ENCODE results near the gene TNFSF13. TPM values are rescaled to one million over a fixed set of nuclear protein-coding genes. Genes with fewer than 3 reads are reported as not detected.

Gene TNFSF13
- total RNA-seq, 1 experiment from 2014 or later: 1.3 TPM

- Histone ChIP-seq H3K27me3 (replicated peaks) (no peaks in the 10 kb centered on the region), H3K4me1 (replicated peaks) (peaks cover 12% of the 10 kb centered on the region), H3K9me3 (replicated peaks) (no peaks in the 10 kb centered on the region), H3K27ac (no peak overlapping the region), H3K36me3 (peaks cover 4% of the 10 kb centered on the region), H3K4me3 (no peak overlapping the region)
- DNase-seq (ENCODE audit: low read depth in 1 of 2, low spot score in 2 of 2): no peak
Observed at GRCh38 chr17:7557775-7558543, 591 bp upstream of the TNFSF13 start.

DNA sequence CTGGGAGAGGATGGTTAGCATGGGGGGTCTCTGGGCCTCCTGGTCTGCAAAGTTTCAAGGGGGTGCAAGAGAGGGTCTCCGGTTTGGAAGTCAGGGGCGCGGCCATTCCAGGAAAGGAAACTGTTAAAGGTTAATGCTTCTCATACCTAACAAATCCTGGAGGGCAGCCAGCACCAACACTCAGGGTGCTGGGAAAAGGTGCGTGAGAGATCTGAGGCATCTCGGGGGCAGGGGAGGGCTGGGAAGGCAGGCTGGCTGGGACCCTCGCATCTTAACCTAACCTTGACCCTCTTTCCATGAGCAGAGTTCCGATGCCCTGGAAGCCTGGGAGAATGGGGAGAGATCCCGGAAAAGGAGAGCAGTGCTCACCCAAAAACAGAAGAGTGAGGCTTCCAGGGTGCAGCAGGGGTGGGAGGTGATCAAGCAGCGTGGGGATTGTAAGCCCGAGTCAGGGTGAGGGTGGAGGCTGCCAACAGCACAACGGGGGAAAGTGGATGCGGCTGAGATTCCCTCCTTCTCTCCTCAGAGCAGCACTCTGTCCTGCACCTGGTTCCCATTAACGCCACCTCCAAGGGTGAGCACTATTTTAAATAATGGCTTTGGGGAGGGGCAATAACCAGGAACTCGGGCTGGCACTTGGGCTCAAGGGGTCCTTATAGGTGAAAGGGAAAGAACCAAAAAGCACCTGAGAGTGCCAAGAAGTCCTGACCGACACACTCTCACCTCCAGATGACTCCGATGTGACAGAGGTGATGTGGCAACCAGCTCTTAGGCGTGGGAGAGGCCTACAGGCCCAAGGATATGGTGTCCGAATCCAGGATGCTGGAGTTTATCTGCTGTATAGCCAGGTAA, 996 bp downstream of the TNFSF13 start:
- Histone ChIP-seq H3K27ac (no peak overlapping the region), H3K36me3 (peaks cover 19% of the 10 kb centered on the region), H3K27me3 (replicated peaks) (no peaks in the 10 kb centered on the region), H3K4me3 (no peak overlapping the region), H3K4me1 (replicated peaks) (peaks cover 14% of the 10 kb centered on the region), H3K9me3 (replicated peaks) (no peaks in the 10 kb centered on the region)
- no peak for DNase-seq (ENCODE audit: low read depth in 1 of 2, low spot score in 2 of 2)

- DNase-seq (ENCODE audit: low read depth in 1 of 2, low spot score in 2 of 2): peak in 1 of 2 experiments; percentile 49
- Histone ChIP-seq H3K9me3 (replicated peaks) (no peaks in the 10 kb centered on the region), H3K27ac (no peak overlapping the region), H3K4me3 (peak overlapping the region; percentile 75), H3K4me1 (replicated peaks) (peaks cover 14% of the 10 kb centered on the region), H3K27me3 (replicated peaks) (no peaks in the 10 kb centered on the region), H3K36me3 (peaks cover 27% of the 10 kb centered on the region)
Observed at GRCh38 chr17:7560172-7561027, 1.9 kb downstream of the TNFSF13 start.

DNA sequence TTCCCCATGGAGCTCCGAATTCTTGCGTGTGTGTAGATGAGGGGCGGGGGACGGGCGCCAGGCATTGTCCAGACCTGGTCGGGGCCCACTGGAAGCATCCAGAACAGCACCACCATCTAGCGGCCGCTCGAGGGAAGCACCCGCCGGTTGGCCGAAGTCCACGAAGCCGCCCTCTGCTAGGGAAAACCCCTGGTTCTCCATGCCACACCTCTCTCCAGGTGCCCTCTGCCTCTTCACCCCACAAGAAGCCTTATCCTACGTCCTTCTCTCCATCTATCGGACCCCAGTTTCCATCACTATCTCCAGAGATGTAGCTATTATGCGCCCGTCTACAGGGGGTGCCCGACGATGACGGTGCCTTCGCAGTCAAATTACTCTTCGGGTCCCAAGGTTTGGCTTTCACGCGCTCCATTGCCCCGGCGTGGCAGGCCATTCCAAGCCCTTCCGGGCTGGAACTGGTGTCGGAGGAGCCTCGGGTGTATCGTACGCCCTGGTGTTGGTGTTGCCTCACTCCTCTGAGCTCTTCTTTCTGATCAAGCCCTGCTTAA, 2.6 kb downstream of the TNFSF13 start:
- Histone ChIP-seq H3K27me3 (replicated peaks) (no peaks in the 10 kb centered on the region), H3K27ac (peak overlapping the region; percentile 54), H3K9me3 (replicated peaks) (no peaks in the 10 kb centered on the region), H3K36me3 (peaks cover 31% of the 10 kb centered on the region), H3K4me1 (replicated peaks) (peaks cover 14% of the 10 kb centered on the region), H3K4me3 (peak overlapping the region; percentile 75)
- DNase-seq (ENCODE audit: low read depth in 1 of 2, low spot score in 2 of 2): peak; percentile 84 to 88

- Histone ChIP-seq H3K9me3 (replicated peaks) (no peaks in the 10 kb centered on the region), H3K27me3 (replicated peaks) (no peaks in the 10 kb centered on the region), H3K4me3 (peak within 1 kb of the TSS; percentile 75), H3K27ac (peak within 1 kb of the TSS; percentile 54), H3K36me3 (peaks cover 35% of the 10 kb centered on the region), H3K4me1 (replicated peaks) (peaks cover 14% of the 10 kb centered on the region)
- peak; percentile 82 to 86 for DNase-seq (ENCODE audit: low read depth in 1 of 2, low spot score in 2 of 2)
Observed at GRCh38 chr17:7561589-7562207, 3.1 kb downstream of the TNFSF13 start, which contains the start of gene SENP3. SENP3 (plus strand) TSS chr17:7561919; CDS start chr17:7563077, 1,158 bp downstream.

DNA sequence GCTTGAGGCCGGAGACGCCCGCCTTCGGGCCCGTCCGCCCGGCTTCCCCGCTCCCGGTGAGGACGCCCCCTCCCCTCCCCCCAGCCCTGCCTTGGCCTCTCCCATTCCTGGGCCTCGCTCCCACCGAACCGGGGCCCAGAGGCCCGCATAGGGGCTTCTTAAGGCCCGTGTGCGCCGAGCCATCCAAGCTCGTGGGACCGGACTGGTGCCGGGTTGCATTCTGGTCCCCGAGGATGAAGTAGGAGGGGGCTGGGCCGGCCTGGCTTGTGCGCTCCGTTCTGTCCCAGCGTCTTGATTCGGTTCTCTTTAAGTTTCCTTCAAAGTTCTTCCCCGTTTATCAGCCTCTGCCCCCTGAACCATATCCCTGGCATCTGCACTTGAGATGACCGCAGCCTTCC, 3.7 kb downstream of the TNFSF13 start:
- no peak for DNase-seq (ENCODE audit: low read depth in 1 of 2, low spot score in 2 of 2)

GRCh38 chr17:7563115-7563869, 4.7 kb downstream of the TNFSF13 start:
- Histone ChIP-seq H3K9me3 (replicated peaks) (no peaks in the 10 kb centered on the region), H3K4me3 (no peak overlapping the region; the same call in 1 of the 2 replicates), H3K36me3 (peaks cover 47% of the 10 kb centered on the region), H3K27ac (no peak overlapping the region), H3K4me1 (replicated peaks) (peaks cover 14% of the 10 kb centered on the region), H3K27me3 (replicated peaks) (no peaks in the 10 kb centered on the region)
- no peak for DNase-seq (ENCODE audit: low read depth in 1 of 2, low spot score in 2 of 2)

More for the DNA sequence above, 3.7 kb downstream of the TNFSF13 start:
- Histone ChIP-seq H3K9me3 (replicated peaks) (no peaks in the 10 kb centered on the region), H3K4me1 (replicated peaks) (peaks cover 14% of the 10 kb centered on the region), H3K36me3 (peaks cover 40% of the 10 kb centered on the region), H3K27ac (peak overlapping the region; percentile 47), H3K4me3 (peak overlapping the region; percentile 75), H3K27me3 (replicated peaks) (no peaks in the 10 kb centered on the region)

GRCh38 chr17:7569571-7569970, 11.0 kb downstream of the TNFSF13 start:
- Histone ChIP-seq H3K36me3 (peaks cover 78% of the 10 kb centered on the region), H3K4me3 (no peak overlapping the region), H3K4me1 (replicated peaks) (peaks cover 6% of the 10 kb centered on the region), H3K27me3 (replicated peaks) (no peaks in the 10 kb centered on the region), H3K9me3 (replicated peaks) (no peaks in the 10 kb centered on the region), H3K27ac (no peak overlapping the region)
- no peak for DNase-seq (ENCODE audit: low read depth in 1 of 2, low spot score in 2 of 2)

- Histone ChIP-seq H3K27ac (no peak overlapping the region), H3K36me3 (peaks cover 78% of the 10 kb centered on the region), H3K4me1 (replicated peaks) (peaks cover 14% of the 10 kb centered on the region), H3K9me3 (replicated peaks) (no peaks in the 10 kb centered on the region), H3K27me3 (replicated peaks) (no peaks in the 10 kb centered on the region), H3K4me3 (no peak overlapping the region)
- no peak for DNase-seq (ENCODE audit: low read depth in 1 of 2, low spot score in 2 of 2)
Observed at GRCh38 chr17:7570351-7570750, 11.8 kb downstream of the TNFSF13 start.

DNA sequence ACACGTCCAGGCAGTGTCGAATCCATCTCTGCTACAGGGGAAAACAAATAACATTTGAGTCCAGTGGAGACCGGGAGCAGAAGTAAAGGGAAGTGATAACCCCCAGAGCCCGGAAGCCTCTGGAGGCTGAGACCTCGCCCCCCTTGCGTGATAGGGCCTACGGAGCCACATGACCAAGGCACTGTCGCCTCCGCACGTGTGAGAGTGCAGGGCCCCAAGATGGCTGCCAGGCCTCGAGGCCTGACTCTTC, 13.7 kb downstream of the TNFSF13 start:
- H3K27me3 ChIP-seq (replicated peaks): no peaks in the 10 kb centered on the region
- peaks cover 84% of the 10 kb centered on the region for H3K36me3 ChIP-seq
- H3K27ac ChIP-seq: peak overlapping the region; percentile 12
- peaks cover 18% of the 10 kb centered on the region for H3K4me1 ChIP-seq (replicated peaks)
- peak overlapping the region; percentile 75 for H3K4me3 ChIP-seq
- no peaks in the 10 kb centered on the region for H3K9me3 ChIP-seq (replicated peaks)
- DNase-seq (ENCODE audit: low read depth in 1 of 2, low spot score in 2 of 2): peak in 1 of 2 experiments; percentile 98

DNA sequence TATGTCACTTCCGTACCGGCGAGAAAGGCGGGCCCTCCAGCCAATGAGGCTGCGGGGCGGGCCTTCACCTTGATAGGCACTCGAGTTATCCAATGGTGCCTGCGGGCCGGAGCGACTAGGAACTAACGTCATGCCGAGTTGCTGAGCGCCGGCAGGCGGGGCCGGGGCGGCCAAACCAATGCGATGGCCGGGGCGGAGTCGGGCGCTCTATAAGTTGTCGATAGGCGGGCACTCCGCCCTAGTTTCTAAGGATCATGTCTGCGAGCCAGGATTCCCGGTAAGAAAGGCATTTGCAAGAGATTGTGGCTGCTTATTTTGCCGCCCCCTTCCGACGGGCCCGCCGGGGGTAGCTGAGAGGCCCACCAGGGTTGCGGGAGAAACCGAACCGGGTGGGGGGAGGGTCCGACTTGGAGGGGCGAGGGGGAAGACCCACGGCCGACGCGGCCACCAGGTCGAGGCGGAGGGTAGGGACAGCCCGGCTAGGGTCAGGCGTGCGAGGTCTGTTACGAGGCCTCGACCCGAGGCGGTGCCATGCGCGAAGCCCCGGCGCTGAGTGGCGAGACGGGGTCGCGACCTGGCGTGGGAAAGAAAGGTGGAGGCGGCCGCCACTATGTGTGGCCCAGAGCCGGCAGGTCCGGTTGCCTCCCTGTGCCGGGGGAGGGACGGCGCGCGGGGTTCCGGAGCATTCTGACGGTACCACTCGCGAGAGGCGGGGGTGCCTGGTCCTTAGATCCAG, 14.2 kb downstream of the TNFSF13 start:
- no peaks in the 10 kb centered on the region for H3K27me3 ChIP-seq (replicated peaks)
- no peaks in the 10 kb centered on the region for H3K9me3 ChIP-seq (replicated peaks)
- H3K4me1 ChIP-seq (replicated peaks): peaks cover 18% of the 10 kb centered on the region
- H3K36me3 ChIP-seq: peaks cover 84% of the 10 kb centered on the region
- DNase-seq (ENCODE audit: low read depth in 1 of 2, low spot score in 2 of 2): peak in 1 of 2 experiments; percentile 99
- peak overlapping the region; percentile 75 for H3K4me3 ChIP-seq
- H3K27ac ChIP-seq: peak overlapping the region; percentile 83

All from SJSA1 (cell line).